ENCODE measurements around the gene ACAA1.

DNA sequence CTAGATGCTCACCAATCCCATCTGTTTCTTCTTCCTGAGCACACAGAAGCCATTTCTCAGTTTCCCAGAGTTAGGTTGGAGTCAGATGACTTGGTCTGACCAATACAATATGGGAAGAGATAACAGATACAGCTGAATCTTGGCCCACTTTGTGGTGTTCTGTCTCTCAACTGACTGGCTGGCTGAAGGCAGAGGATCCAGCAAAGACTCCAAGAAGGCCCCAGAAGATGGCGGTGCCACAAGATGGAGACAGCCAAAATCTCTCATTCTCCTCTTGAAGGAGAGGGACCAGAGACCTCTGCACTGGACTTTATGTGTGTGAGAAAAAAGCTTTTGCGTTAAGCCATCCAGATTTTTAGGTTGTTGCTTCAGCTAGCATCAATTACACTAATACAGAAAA lies 20.2 kb upstream of the ACAA1 start:
- TF ChIP-seq POLR2AphosphoS5 (IDR thresholded peaks at IDR 0.05; ENCODE audit: borderline replicate concordance, low read depth, low read length) (no peak), EZH2 (IDR thresholded peaks at IDR 0.05) (no peak), FOXP2 (optimal IDR thresholded peaks at IDR 0.05; ENCODE audit: control extremely low read depth, extremely low read length, insufficient read depth) (no peak)

All from SK-N-MC (cell line).